Neuronal stem cell (in vitro differentiated cells): Measurements from ENCODE around the gene CLIC3.
A peak's percentile ranks its signal among the peaks of the same experiment; 100 is the strongest.

ENCODE experiments used
- DNase-seq: peaks from one replicate; pipeline ENCODE4 v3.0.0-alpha.2; 2013; ENCODE audit warnings: low spot score
- H2AFZ ChIP-seq: one replicate; pipeline ENCODE4 v1.6.1; 2013; ENCODE audit warnings: mild to moderate bottlenecking, low read length, inconsistent platforms
- H2AK5ac ChIP-seq: 2 replicates; pipeline ENCODE4 v1.6.1; 2013; ENCODE audit warnings: low read depth, mild to moderate bottlenecking, inconsistent platforms, low read length, moderate library complexity, mixed read lengths
- H2BK120ac ChIP-seq: 2 replicates; pipeline ENCODE4 v1.6.1; 2013; ENCODE audit warnings: low read depth, mild to moderate bottlenecking, inconsistent platforms, low read length, moderate library complexity, mixed read lengths
- H2BK12ac ChIP-seq: one replicate; pipeline ENCODE4 v1.6.1; 2013; ENCODE audit warnings: low read length, inconsistent platforms
- H2BK15ac ChIP-seq: 2 replicates; pipeline ENCODE4 v1.6.1; 2013; ENCODE audit warnings: mild to moderate bottlenecking, low read length, inconsistent platforms, mixed read lengths
- H2BK5ac ChIP-seq: one replicate; pipeline ENCODE4 v1.6.1; 2013; ENCODE audit warnings: inconsistent platforms, mild to moderate bottlenecking, low read length, moderate library complexity
- H3K14ac ChIP-seq: one replicate; pipeline ENCODE4 v1.6.1; 2013; ENCODE audit warnings: low read length, inconsistent platforms
- H3K18ac ChIP-seq: 2 replicates; pipeline ENCODE4 v1.6.1; 2013; ENCODE audit warnings: low read length, inconsistent platforms
- H3K23ac ChIP-seq: 2 replicates; pipeline ENCODE4 v1.6.1; 2013; ENCODE audit warnings: low read depth, mild to moderate bottlenecking, mixed read lengths, low read length, inconsistent platforms; ENCODE audit not compliant: poor library complexity
- H3K27ac ChIP-seq: replicated peaks from 3 replicates; pipeline ENCODE4 v1.5.1; 2013; ENCODE audit warnings: low read length, inconsistent platforms
- H3K27me3 ChIP-seq, 3 experiments: 2 replicates each; pipeline ENCODE4 v1.6.1; 2013; ENCODE audit warnings: low read length in 3 of 3, mild to moderate bottlenecking in 2 of 3, inconsistent platforms in 1 of 3, low read depth in 1 of 3, mixed read lengths in 1 of 3, moderate library complexity in 1 of 3; ENCODE audit not compliant: control insufficient read depth in 3 of 3, insufficient read depth in 3 of 3
- H3K36me3 ChIP-seq, 2 donors: replicated peaks in 1 of 2; 2 replicates each; pipeline ENCODE4 v1.6.1; 2013; ENCODE audit warnings: low read length in 2 of 2; ENCODE audit not compliant: control insufficient read depth in 2 of 2, insufficient read depth in 2 of 2
- H3K4ac ChIP-seq: 2 replicates; pipeline ENCODE4 v1.6.1; 2013; ENCODE audit warnings: inconsistent platforms, mild to moderate bottlenecking, low read length, moderate library complexity
- H3K4me1 ChIP-seq, 2 donors: 1 replicate in 1 of 2; 2 replicates in 1 of 2; pipeline ENCODE4 v1.6.1; 2013; ENCODE audit warnings: low read length in 2 of 2, low read depth in 1 of 2; ENCODE audit not compliant: control insufficient read depth in 2 of 2, insufficient read depth in 1 of 2
- H3K4me2 ChIP-seq: one replicate; pipeline ENCODE4 v1.6.1; 2013; ENCODE audit warnings: mild to moderate bottlenecking, low read length, inconsistent platforms; ENCODE audit not compliant: insufficient read depth, poor library complexity, severe bottlenecking
- H3K4me3 ChIP-seq, 2 donors: 2 replicates each; pipeline ENCODE4 v1.5.1; 2013; ENCODE audit warnings: low read length in 2 of 2, mild to moderate bottlenecking in 2 of 2, inconsistent platforms in 1 of 2, moderate library complexity in 1 of 2
- H3K79me1 ChIP-seq: one replicate; pipeline ENCODE4 v1.6.1; 2013; ENCODE audit warnings: low read depth, mild to moderate bottlenecking, inconsistent platforms, low read length, moderate library complexity
- H3K9ac ChIP-seq: one replicate; pipeline ENCODE4 v1.6.1; 2013; ENCODE audit warnings: mild to moderate bottlenecking, low read depth, low read length, inconsistent platforms; ENCODE audit not compliant: poor library complexity
- H3K9me3 ChIP-seq, 2 donors: replicated peaks in 1 of 2; 2 replicates each; pipeline versions ENCODE3 to v1.6.1; 2013; ENCODE audit warnings: low read length in 2 of 2, mild to moderate bottlenecking in 2 of 2, inconsistent platforms in 1 of 2, low read depth in 1 of 2, mixed read lengths in 1 of 2, moderate library complexity in 1 of 2; ENCODE audit not compliant: control insufficient read depth in 2 of 2, insufficient read depth in 1 of 2
- H4K8ac ChIP-seq: one replicate; pipeline ENCODE4 v1.6.1; 2013; ENCODE audit warnings: low read depth, mild to moderate bottlenecking, inconsistent platforms, low read length, moderate library complexity
- H4K91ac ChIP-seq: one replicate; pipeline ENCODE4 v1.6.1; 2013; ENCODE audit warnings: low read length, low read depth, mild to moderate bottlenecking, inconsistent platforms; ENCODE audit not compliant: poor library complexity
- WGBS, 2 donors: extraction: QIAGEN DNeasy Blood & Tissue Kit; methylation state at CpG; one replicate each; pipeline ENCODE4 v1.1.7; 2013; ENCODE audit warnings: missing lambda C conversion rate in 2 of 2, mixed read lengths in 1 of 2; ENCODE audit not compliant: insufficient read length in 2 of 2, insufficient replicate concordance in 1 of 2; ENCODE audit errors: extremely low coverage in 2 of 2; 5-methylcytosine and 5-hydroxymethylcytosine counted together

Gene CLIC3

DNA sequence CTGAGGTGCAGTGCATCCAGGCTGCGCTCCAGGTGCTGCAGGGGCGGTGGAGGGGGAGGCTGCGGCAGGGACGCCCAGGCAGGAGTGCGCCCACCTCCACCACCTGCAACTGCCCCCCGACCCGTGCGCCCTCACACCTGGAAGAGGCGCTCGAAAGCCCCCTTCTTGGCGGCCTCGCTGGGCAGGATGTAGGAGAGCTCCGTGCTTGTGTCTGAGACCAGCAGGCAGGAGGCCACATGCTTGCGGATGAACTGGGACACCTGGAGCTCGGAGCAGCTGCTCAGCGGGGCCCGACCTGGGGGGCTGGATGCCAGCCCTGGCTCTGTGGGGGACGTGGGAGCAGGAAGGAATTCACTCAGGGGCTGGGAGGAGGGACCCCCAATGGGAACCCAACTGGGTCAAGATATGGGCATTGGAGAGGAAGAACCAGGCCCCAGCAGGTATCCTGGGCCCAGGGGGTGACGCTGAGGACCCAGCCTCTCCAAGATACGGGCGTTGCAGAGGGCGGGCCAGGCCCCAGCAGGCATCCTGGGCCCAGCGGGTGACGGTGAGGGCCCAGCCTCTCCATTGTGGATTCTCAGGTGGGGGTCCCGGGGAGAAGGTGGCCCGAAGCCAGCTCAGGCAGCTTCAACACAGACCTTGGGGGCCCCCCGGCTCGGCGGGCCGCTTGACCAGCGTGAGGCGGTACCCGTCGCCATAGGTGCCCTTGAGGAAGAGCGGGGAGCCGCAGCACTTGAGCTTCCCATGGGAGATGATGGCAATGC lies 18.6 kb upstream of the CLIC3 start:
- Histone ChIP-seq H3K9ac (peak overlapping the region; percentile 44), H3K9me3 (peaks cover 0 to 6% of the 10 kb centered on the region in 2 donors), H2BK12ac (no peak overlapping the region), H2BK120ac (no peak overlapping the region), H2AFZ (no peak overlapping the region), H3K4me2 (no peak overlapping the region), H3K79me1 (peaks cover 6% of the 10 kb centered on the region), H3K36me3 (peaks cover 26 to 43% of the 10 kb centered on the region in 2 donors), H2BK15ac (no peak overlapping the region), H4K8ac (no peak overlapping the region), H3K27me3 (no peaks in the 10 kb centered on the region), H3K4me1 (no peaks in the 10 kb centered on the region), H3K23ac (peak overlapping the region; percentile 43), H4K91ac (no peak overlapping the region), H3K14ac (no peak overlapping the region), H3K18ac (no peak overlapping the region), H3K27ac (no peak overlapping the region), H2BK5ac (no peak overlapping the region), H3K4ac (no peak overlapping the region), H3K4me3 (no peak overlapping the region), H2AK5ac (no peak overlapping the region)
- no CpG with 5 or more reads among the region's 36 CpGs for WGBS, 2 donors
- DNase-seq: no peak

DNA sequence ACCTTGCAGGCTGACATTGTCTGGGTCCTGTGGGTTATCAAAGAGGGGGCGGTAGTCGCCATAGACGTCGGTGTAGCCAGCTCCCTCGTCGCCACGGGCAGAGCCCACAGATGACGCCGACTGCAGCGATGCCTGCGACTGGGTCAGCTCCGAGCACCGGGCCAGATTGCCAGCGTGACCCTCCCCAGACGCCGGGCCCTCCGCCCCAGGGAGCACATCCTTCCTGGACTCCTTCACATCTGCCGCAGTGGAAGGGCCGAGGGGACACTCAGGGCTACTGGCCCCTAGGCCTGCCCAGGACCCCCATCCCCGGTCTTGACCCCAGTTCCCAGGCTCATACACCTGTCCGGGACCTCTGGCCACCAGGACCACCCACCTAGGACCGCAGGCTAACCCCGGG lies 17.8 kb upstream of the CLIC3 start:
- Histone ChIP-seq H2BK15ac (no peak overlapping the region), H2BK5ac (no peak overlapping the region), H2BK12ac (no peak overlapping the region), H3K27me3 (no peaks in the 10 kb centered on the region), H4K91ac (no peak overlapping the region), H2AFZ (no peak overlapping the region), H3K4me1 (no peaks in the 10 kb centered on the region), H3K9me3 (peaks cover 0 to 6% of the 10 kb centered on the region in 2 donors), H2BK120ac (no peak overlapping the region), H3K4me2 (no peak overlapping the region), H3K9ac (peak overlapping the region; percentile 21), H3K18ac (no peak overlapping the region), H3K23ac (peak overlapping the region; percentile 31), H3K79me1 (peaks cover 6% of the 10 kb centered on the region), H3K27ac (no peak overlapping the region), H3K4me3 (no peak overlapping the region), H3K36me3 (peaks cover 29 to 49% of the 10 kb centered on the region in 2 donors), H4K8ac (no peak overlapping the region), H3K4ac (no peak overlapping the region), H3K14ac (no peak overlapping the region), H2AK5ac (no peak overlapping the region)
- no CpG with 5 or more reads among the region's 23 CpGs for WGBS, 2 donors
- no peak for DNase-seq

DNA sequence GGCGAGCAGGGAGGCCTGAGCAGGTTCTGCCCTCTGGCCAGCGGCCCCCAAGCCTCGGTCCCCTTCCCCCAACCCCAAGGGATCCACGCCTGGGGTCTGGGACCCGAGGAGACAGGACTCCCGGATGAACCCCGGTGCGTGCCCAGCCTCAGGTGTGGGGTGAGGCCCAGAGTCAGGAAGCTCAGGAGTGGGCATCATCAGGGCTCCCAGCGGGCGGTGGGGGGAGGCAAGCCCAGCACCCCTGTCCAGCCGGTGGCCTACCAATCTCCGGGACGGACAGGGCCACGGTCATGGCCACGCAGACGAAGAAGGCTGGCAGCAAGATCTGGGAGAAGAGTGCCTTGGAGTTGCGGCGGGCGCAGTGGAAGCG lies 17.2 kb upstream of the CLIC3 start:
- no peak overlapping the region for H2BK120ac ChIP-seq
- no CpG with 5 or more reads among the region's 20 CpGs for WGBS, 2 donors
- no peak overlapping the region for H2BK12ac ChIP-seq
- H3K9ac ChIP-seq: peak overlapping the region; percentile 21
- H2AFZ ChIP-seq: no peak overlapping the region
- peak overlapping the region; percentile 55 for H3K23ac ChIP-seq
- no peak overlapping the region for H3K4me3 ChIP-seq
- no peak overlapping the region for H2BK15ac ChIP-seq
- no peak overlapping the region for H4K91ac ChIP-seq
- peaks cover 0 to 6% of the 10 kb centered on the region in 2 donors for H3K9me3 ChIP-seq
- no peak overlapping the region for H3K4ac ChIP-seq
- H2BK5ac ChIP-seq: peak overlapping the region; percentile 24
- H2AK5ac ChIP-seq: no peak overlapping the region
- no peak overlapping the region for H3K27ac ChIP-seq
- H3K18ac ChIP-seq: no peak overlapping the region
- peaks cover 3% of the 10 kb centered on the region for H3K79me1 ChIP-seq
- peaks cover 29 to 49% of the 10 kb centered on the region in 2 donors for H3K36me3 ChIP-seq
- no peak overlapping the region for H4K8ac ChIP-seq
- no peak for DNase-seq
- no peak overlapping the region for H3K14ac ChIP-seq
- H3K4me1 ChIP-seq: no peaks in the 10 kb centered on the region
- no peak overlapping the region for H3K4me2 ChIP-seq
- no peaks in the 10 kb centered on the region for H3K27me3 ChIP-seq

DNA sequence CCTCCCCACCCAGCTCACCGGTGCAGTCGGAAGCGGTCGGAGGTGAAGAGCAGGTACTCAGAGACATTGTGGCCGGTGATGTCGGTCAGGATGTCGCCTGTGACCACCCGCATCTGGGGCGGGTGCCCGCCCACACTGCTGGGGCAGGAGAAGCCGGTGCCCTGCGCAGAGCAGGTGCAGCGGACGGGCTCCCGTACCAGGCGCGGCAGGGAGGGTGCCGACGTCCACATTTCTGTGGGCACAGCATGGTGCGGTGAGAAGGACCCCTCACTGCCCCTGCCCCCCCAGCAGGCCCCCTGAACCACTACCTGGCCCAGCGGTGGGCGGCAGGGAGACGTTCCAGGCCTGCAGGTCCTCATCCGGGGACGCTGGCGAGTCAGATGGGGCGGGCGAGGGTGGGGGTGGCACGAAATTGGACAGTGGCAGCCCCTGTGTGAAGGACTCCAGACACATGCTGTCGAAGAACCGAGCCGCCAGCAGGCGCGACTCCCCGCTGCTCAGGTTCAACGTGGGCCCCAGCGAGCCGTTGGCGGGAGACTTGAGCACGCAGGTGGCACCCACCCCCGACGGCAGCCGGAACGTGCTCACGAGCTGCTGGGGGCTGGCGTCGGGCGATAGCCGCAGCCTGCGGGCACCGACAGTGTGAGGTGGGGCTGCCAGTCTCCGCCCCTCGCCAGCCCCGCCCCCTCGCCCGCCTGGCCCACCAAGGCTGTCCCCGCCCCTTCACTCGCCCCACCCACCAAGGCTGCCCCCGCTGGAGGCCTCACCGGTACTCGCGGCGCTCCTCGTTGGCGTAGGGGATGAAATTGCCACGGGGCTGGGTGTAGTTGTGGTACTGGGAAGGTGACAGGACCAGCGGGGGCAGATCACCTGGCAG lies 16.6 kb upstream of the CLIC3 start:
- no peak overlapping the region for H2BK5ac ChIP-seq
- no peak for DNase-seq
- no peak overlapping the region for H3K4me2 ChIP-seq
- no peak overlapping the region for H2AFZ ChIP-seq
- no CpG with 5 or more reads among the region's 67 CpGs for WGBS, 2 donors
- no peak overlapping the region for H3K14ac ChIP-seq
- H3K23ac ChIP-seq: no peak overlapping the region
- H2BK120ac ChIP-seq: no peak overlapping the region
- no peak overlapping the region for H2BK15ac ChIP-seq
- peaks cover 0 to 4% of the 10 kb centered on the region in 2 donors for H3K4me1 ChIP-seq
- no peak overlapping the region for H2BK12ac ChIP-seq
- peaks cover 29 to 48% of the 10 kb centered on the region in 2 donors for H3K36me3 ChIP-seq
- no peak overlapping the region for H3K4me3 ChIP-seq
- H3K18ac ChIP-seq: no peak overlapping the region
- H4K8ac ChIP-seq: no peak overlapping the region
- peaks cover 0 to 6% of the 10 kb centered on the region in 2 donors for H3K9me3 ChIP-seq
- no peak overlapping the region for H4K91ac ChIP-seq
- no peaks in the 10 kb centered on the region for H3K27me3 ChIP-seq
- H3K4ac ChIP-seq: no peak overlapping the region
- peaks cover 3% of the 10 kb centered on the region for H3K79me1 ChIP-seq
- no peak overlapping the region for H3K27ac ChIP-seq
- H2AK5ac ChIP-seq: no peak overlapping the region
- no peak overlapping the region for H3K9ac ChIP-seq
